Stimulated activated naive CD8-positive, alpha-beta T cell treated with anti-CD3 and anti-CD28 coated beads, Interleukin-15, Interleukin-2, amounts not matched to agents 100 ng/mL and 50 ng/mL, for 24 hours (primary cell): ENCODE results near the gene ZC3H13.

Experiments
- H3K27ac Mint-ChIP-seq: one replicate; pipeline ENCODE4 v1.8.0; 2021; ENCODE audit warnings: mild to moderate bottlenecking, mixed read lengths
- H3K27me3 Mint-ChIP-seq: one replicate; pipeline ENCODE4 v1.8.0; 2021; ENCODE audit warnings: mixed read lengths
- H3K36me3 Mint-ChIP-seq: one replicate; pipeline ENCODE4 v1.8.0; 2021; ENCODE audit warnings: low read depth, mixed read lengths
- H3K4me1 Mint-ChIP-seq: one replicate; pipeline ENCODE4 v1.8.0; 2021; ENCODE audit warnings: low read depth, mixed read lengths
- H3K4me3 Mint-ChIP-seq: one replicate; pipeline ENCODE4 v1.8.0; 2021; ENCODE audit warnings: mild to moderate bottlenecking, mixed read lengths
- H3K9me3 Mint-ChIP-seq: one replicate; pipeline ENCODE4 v1.8.0; 2021; ENCODE audit warnings: mixed read lengths

Gene ZC3H13

DNA sequence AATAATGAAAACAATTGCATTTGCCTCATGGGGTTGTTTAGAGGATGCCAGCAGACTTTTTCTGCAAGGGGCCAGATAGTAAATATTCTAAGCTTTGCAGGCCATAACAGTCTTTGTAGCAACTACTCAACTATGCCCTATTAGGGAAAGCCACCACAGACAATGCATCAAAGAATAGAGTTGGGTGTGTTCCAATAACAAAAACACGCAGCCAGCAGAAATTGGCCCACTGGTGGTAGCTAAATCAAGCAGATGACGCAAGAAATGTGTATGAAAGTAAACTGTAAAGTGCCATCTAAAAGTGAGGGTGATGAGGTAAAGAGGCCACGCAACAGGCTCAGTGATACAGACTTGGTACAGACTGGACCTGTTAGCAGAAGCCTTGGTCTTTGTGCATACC, 125.8 kb downstream of the ZC3H13 start:
- no peak overlapping the region for H3K4me3 Mint-ChIP-seq
- H3K36me3 Mint-ChIP-seq: no peaks in the 10 kb centered on the region
- H3K27me3 Mint-ChIP-seq: no peaks in the 10 kb centered on the region
- no peaks in the 10 kb centered on the region for H3K9me3 Mint-ChIP-seq
- H3K4me1 Mint-ChIP-seq: no peaks in the 10 kb centered on the region
- no peak overlapping the region for H3K27ac Mint-ChIP-seq

DNA sequence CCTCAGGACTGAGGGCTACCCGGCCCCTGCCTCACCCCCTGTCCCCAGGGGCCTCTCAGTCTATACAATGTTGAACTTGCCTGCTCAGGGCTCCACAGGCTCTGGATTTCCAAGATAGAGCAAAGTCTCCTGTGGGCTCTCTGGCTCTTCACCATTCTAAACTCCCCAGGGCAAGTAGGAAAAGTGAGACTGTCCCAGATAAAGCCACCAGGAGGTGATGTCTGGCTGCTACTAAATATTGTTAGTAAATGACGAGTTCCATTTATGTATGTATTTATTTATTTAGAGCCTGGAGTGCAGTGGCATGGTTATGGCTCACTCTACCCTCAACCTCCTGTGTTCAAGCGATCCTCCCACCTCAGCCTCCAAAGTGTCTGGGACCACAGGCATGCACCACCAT, 127.4 kb downstream of the ZC3H13 start:
- Mint-ChIP-seq H3K27ac (no peak overlapping the region), H3K9me3 (no peaks in the 10 kb centered on the region), H3K27me3 (no peaks in the 10 kb centered on the region), H3K36me3 (no peaks in the 10 kb centered on the region), H3K4me1 (no peaks in the 10 kb centered on the region), H3K4me3 (no peak overlapping the region)

DNA sequence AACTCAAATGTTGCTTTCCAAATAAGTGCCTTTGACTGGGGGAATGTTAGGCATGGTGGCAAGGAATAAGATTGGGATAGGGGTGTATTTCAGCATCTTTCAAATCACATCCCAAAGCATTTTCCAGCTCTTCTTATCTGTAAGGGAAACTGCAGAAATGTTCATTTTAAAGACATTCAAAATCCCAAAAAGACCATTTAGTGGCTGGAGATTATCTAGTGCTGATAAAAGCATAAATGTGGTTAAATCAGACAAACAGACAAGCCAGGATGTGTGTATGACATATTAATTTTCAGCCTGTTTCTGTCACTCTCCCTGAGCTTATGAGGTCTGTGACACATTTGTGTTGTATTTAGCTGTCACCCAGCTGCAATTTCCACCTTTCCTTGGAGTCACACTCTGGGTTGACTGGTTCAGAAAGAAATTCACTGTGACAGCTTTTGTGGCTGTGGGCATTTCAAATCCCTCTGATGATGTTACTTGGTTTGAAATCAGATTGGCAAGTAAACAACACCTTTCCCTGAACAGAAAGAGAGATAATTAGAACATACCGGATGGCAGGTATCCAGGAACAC, 131.3 kb downstream of the ZC3H13 start:
- Mint-ChIP-seq H3K4me1 (no peaks in the 10 kb centered on the region), H3K36me3 (no peaks in the 10 kb centered on the region), H3K27ac (no peak overlapping the region), H3K9me3 (no peaks in the 10 kb centered on the region), H3K4me3 (no peak overlapping the region), H3K27me3 (no peaks in the 10 kb centered on the region)

DNA sequence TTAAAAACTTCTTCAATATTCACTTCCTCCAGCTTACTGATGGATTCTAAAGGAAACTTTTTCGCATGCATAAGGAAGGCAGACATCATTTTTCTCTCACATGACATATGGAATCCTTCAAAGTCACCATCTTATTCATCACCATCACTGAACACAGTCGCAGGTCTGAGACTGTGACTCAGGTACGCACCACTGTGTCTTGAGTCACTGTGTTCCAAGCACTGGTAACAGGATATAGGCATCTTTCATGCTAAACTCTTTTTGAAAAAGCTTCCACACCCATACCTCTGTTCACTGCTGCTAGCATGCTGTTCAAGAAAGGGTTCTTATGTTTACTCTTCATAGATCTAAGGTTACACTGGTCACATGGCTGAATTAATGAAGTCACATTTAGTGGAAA, 133.9 kb downstream of the ZC3H13 start:
- Mint-ChIP-seq H3K36me3 (no peaks in the 10 kb centered on the region), H3K27me3 (no peaks in the 10 kb centered on the region), H3K27ac (no peak overlapping the region), H3K4me3 (no peak overlapping the region), H3K9me3 (no peaks in the 10 kb centered on the region), H3K4me1 (no peaks in the 10 kb centered on the region)

DNA sequence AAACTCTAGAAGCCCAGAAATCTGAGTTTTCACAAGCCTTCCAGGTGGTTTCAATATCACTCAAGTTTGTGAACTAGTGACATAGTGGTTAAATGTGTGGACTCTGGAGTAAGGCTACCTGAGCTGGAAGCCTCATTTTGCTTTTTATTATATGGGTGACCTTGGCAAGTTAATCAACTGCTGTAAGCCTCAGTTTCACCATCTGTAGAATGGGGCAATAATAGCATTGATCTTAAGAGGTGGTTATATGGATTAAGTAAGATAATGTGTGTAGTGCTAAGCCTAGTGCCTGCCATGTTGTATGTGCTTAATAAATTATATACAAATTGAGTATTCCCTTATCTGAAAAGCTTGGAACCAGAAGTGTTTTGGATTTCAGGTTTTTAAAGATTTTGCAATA, 135.5 kb downstream of the ZC3H13 start:
- Mint-ChIP-seq H3K27ac (no peak overlapping the region), H3K27me3 (no peaks in the 10 kb centered on the region), H3K36me3 (no peaks in the 10 kb centered on the region), H3K4me3 (no peak overlapping the region), H3K9me3 (no peaks in the 10 kb centered on the region), H3K4me1 (no peaks in the 10 kb centered on the region)

DNA sequence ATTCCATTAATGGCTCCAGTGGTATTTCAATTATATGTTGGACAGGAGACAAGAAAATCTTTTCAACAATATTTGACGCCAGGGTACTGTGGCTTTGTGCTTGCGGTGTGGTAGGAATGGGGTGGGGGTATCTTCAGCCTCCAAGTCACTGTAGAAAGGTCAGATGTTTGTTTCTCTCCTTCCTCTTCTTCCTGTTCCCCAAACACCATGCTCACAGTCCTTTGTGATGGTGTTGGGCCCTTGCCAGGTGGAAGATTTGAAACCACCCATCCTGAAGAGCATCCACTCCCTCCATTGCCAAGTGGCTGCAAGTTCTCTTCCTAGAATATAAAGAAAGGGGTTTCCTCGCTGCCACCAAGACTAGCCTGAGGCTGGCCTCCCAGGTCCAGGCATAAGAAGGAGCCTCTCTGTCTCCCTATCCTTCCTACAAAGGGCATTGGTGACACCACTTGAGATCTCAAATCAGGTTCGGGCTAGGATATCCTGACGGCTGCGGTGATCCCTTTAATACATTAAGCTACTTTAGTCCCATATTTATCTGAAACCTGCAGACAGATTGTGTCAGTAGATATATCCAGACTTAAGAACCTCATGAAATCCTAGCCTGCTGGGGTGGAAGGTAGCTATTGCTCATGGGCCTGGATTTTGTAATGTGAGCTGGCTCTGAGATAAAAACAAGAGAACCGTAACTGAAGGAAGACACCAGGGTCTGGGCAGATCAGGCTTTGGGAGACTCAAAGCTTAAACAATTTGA, 136.7 kb downstream of the ZC3H13 start:
- H3K27ac Mint-ChIP-seq: no peak overlapping the region
- H3K4me3 Mint-ChIP-seq: no peak overlapping the region
- H3K9me3 Mint-ChIP-seq: no peaks in the 10 kb centered on the region
- no peaks in the 10 kb centered on the region for H3K27me3 Mint-ChIP-seq
- no peaks in the 10 kb centered on the region for H3K36me3 Mint-ChIP-seq
- no peaks in the 10 kb centered on the region for H3K4me1 Mint-ChIP-seq

DNA sequence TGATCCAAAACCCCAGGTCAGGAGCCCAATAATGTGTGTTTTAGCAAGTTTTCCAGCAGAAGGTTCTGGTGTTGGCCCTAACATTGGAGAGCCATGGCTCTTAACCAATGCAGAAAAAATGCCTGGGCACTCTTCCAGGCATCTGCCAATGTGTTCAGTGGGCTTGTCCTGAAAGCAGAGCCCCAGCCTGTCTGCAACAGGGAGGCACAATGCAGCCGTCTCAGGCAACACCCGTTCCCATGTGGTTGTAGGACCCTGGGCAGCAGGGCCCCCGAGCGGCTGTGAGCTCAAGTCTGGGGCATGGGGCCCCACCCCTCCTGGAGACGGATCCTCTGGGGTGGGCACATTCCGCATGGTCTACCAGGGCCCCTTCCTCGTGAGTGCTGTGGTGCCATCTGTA, 142.9 kb downstream of the ZC3H13 start:
- Mint-ChIP-seq H3K4me1 (no peaks in the 10 kb centered on the region), H3K27ac (no peak overlapping the region), H3K9me3 (no peaks in the 10 kb centered on the region), H3K4me3 (no peak overlapping the region), H3K36me3 (no peaks in the 10 kb centered on the region), H3K27me3 (no peaks in the 10 kb centered on the region)

DNA sequence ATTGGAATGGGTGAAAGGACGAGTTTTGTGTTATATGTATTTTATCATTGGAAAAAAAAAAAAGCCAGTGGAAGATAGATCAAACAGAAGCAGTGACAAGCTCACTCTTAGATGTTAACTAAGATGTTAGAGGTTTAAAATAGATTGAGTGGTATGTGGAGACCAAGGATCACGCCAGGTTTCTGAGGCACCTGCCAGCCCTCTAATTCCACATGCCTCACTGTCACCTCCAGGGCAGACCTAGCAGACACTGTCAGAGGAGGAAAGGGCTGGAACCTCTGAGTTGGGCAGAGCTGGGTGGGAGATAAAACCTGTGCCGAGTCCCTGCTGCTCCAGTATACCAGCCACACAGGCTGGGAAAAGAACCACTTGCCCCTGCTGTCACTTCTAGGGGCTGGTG, 143.5 kb downstream of the ZC3H13 start:
- no peak overlapping the region for H3K4me3 Mint-ChIP-seq
- H3K4me1 Mint-ChIP-seq: no peaks in the 10 kb centered on the region
- no peaks in the 10 kb centered on the region for H3K36me3 Mint-ChIP-seq
- H3K27me3 Mint-ChIP-seq: no peaks in the 10 kb centered on the region
- no peak overlapping the region for H3K27ac Mint-ChIP-seq
- no peaks in the 10 kb centered on the region for H3K9me3 Mint-ChIP-seq

DNA sequence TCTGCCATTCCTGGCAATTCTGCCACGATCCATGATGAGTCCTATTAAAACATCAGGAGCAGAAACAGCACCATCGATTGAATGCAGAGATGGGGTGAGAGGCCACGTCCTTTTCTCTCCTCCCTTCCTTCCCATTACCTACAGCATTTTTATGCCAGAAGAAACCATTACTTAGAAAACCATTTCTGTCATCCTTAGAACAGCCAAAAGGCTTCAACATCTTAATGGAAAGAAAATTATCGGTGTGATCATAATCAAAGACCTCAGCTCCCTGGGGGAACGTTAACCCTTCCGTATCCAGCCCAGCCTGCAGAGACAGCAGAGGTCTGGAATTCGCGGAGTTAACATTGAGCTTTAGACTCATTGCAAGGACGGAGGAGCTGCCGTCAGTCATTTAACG, 145.0 kb downstream of the ZC3H13 start:
- Mint-ChIP-seq H3K27me3 (no peaks in the 10 kb centered on the region), H3K4me3 (no peak overlapping the region), H3K27ac (no peak overlapping the region), H3K36me3 (no peaks in the 10 kb centered on the region), H3K4me1 (no peaks in the 10 kb centered on the region), H3K9me3 (no peaks in the 10 kb centered on the region)
